ENCODE results near the gene SLC9A7. TPM values are rescaled to one million over a fixed set of nuclear protein-coding genes. Genes with fewer than 3 reads are reported as not detected.
"Not testable (repeated sequence)": the region's sequence is repeated elsewhere in the genome, so short reads cannot be mapped to it uniquely, and the experiment has no call there.

Gene SLC9A7
- total RNA-seq, 2 donors from 2014 or later: 6.5 to 7.5 TPM

DNA sequence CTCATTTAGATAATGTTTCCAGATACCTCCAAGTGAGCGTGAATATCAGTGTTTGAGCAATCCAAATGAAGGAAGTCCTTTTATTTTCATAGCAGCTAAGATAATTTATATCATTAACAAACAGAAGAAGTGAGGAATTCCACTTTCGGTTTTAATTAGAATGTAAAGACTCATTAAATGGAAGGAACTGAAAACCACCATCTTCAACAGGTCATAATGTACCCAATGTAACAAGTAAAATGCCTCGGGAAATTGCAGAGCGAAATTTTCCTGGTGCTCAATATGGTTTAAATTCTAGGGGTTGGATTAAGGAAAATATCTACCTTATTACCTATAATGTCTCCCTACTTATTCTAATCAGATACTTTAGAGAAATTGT lies 33.9 kb upstream of the SLC9A7 start:
- TF ChIP-seq, protein P1, sequence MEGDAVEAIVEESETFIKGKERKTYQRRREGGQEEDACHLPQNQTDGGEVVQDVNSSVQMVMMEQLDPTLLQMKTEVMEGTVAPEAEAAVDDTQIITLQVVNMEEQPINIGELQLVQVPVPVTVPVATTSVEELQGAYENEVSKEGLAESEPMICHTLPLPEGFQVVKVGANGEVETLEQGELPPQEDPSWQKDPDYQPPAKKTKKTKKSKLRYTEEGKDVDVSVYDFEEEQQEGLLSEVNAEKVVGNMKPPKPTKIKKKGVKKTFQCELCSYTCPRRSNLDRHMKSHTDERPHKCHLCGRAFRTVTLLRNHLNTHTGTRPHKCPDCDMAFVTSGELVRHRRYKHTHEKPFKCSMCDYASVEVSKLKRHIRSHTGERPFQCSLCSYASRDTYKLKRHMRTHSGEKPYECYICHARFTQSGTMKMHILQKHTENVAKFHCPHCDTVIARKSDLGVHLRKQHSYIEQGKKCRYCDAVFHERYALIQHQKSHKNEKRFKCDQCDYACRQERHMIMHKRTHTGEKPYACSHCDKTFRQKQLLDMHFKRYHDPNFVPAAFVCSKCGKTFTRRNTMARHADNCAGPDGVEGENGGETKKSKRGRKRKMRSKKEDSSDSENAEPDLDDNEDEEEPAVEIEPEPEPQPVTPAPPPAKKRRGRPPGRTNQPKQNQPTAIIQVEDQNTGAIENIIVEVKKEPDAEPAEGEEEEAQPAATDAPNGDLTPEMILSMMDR (IDR thresholded peaks at IDR 0.05): no peak
- no peak for DNase-seq (ENCODE audit: low spot score)
- no peak overlapping the region for H3K4me3 ChIP-seq
- no peaks in the 10 kb centered on the region for H3K4me1 ChIP-seq
- H3K9me3 ChIP-seq: no peaks in the 10 kb centered on the region
- no peaks in the 10 kb centered on the region for H3K27me3 ChIP-seq
- no peak overlapping the region for H3K27ac ChIP-seq
- no peaks in the 10 kb centered on the region for H3K36me3 ChIP-seq

DNA sequence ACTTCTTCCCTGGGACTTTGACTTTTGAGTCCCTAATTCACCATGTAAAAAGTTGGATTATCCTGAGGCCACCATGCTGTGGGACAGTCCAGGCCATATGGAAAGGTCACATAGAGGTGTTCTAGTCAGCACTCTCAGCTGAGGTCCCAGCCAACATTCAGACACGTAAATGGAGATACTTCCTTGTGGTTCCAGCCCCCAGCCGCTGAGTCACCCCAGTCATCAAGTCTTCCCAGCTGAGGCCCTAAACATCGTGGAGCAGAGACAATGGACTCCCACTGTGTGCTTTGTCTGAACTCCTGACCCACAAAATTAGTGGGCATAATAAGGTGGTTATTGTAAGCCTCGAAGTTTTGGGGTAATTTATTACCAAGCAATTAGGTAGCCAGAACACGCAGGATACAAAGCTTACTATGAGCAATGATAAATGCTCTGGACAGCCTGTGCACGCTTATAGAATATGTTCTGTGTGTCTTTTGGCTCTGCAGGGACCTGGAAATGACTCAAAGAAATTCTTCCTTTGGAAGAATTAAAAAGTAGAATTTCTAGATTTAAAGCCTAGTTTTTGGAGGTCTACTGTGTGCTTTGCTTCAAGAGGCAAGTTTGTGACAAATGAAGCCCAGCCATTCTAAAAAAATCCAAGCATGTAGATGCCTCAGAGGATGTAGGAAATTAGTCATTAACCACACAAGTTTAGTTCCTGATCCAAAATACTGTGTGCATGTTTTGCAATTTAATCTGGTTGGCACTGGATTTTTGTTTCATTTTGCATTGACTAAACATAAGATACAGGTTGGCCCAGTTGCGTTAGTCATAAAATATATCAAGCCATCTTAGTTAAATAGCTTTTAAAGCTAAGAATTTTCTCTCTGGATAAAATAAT lies 33.2 kb upstream of the SLC9A7 start:
- TF ChIP-seq, protein P1 (IDR thresholded peaks at IDR 0.05): no peak
- no peaks in the 10 kb centered on the region for H3K27me3 ChIP-seq
- H3K4me1 ChIP-seq: no peaks in the 10 kb centered on the region
- no peak overlapping the region for H3K4me3 ChIP-seq
- no peaks in the 10 kb centered on the region for H3K9me3 ChIP-seq
- H3K36me3 ChIP-seq: no peaks in the 10 kb centered on the region
- no peak for DNase-seq (ENCODE audit: low spot score)
- H3K27ac ChIP-seq: no peak overlapping the region

DNA sequence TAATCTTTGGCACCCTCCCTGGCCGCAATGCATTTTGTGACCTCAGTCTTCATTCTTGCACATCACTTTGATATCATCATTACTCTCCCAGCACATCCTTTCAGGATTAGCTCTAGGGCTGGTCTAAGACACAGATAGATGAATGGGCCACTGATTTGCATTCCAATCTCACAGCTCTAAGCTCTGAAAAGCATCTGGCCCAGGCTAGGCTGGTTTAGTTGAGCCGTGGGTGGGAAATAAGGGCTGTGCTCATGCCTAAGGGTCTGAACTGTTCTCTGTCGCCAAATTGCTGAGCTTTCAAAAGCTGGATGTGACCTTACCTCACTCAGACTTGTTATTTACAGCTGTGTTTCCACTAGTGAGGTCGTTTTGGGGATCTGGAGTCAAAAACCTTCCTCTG lies 30.0 kb upstream of the SLC9A7 start:
- no peaks in the 10 kb centered on the region for H3K36me3 ChIP-seq
- no peaks in the 10 kb centered on the region for H3K9me3 ChIP-seq
- DNase-seq (ENCODE audit: low spot score): no peak
- no peaks in the 10 kb centered on the region for H3K27me3 ChIP-seq
- H3K27ac ChIP-seq: no peak overlapping the region
- no peak overlapping the region for H3K4me3 ChIP-seq
- TF ChIP-seq, protein P1 (IDR thresholded peaks at IDR 0.05): no peak
- no peaks in the 10 kb centered on the region for H3K4me1 ChIP-seq

DNA sequence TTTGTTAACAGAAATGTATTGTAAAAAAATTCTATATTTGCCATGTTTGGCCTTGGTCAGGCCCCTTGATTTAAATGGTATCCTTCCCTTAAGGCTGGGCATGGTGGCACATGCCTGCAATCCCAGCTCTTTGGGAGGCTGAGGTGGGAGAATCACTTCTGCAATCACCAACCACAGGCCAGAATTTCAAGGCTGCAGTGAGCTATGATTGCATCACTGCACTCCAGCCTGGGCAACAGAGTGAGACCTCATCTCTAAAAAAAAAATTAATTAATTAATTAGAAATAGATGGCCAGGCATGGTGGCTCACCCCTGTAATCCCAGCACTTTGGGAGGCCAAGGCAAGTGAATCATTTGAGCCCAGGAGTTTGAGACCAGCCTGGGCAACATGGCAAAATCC lies 25.5 kb upstream of the SLC9A7 start:
- H3K4me1 ChIP-seq; H3K4me3 ChIP-seq; H3K27ac ChIP-seq; H3K36me3 ChIP-seq; DNase-seq (ENCODE audit: low spot score); H3K9me3 ChIP-seq; H3K27me3 ChIP-seq: not testable (repeated sequence)

DNA sequence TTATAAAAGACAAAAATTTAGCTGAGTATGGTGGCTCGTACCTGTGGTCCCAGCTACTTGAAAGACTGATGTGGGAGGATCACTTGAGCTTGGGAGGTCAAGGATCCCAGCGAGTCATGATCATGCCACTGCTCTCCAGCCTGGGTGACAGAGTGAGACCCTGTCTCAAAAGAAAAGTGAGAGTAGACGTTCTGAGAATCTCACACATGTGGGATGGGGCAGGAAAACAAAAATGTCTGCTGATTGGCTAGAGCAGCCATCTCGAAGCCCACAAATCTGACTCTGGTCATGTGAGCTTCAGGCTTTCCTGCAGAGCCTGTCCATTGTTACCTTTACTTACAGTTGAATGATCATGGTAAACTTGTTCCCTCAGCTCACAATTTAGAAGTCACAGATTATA lies 23.1 kb upstream of the SLC9A7 start:
- no peaks in the 10 kb centered on the region for H3K4me1 ChIP-seq
- DNase-seq (ENCODE audit: low spot score): no peak
- no peak overlapping the region for H3K4me3 ChIP-seq
- TF ChIP-seq, protein P1 (IDR thresholded peaks at IDR 0.05): no peak
- H3K27ac ChIP-seq: no peak overlapping the region
- no peaks in the 10 kb centered on the region for H3K36me3 ChIP-seq
- no peaks in the 10 kb centered on the region for H3K27me3 ChIP-seq
- H3K9me3 ChIP-seq: no peaks in the 10 kb centered on the region

DNA sequence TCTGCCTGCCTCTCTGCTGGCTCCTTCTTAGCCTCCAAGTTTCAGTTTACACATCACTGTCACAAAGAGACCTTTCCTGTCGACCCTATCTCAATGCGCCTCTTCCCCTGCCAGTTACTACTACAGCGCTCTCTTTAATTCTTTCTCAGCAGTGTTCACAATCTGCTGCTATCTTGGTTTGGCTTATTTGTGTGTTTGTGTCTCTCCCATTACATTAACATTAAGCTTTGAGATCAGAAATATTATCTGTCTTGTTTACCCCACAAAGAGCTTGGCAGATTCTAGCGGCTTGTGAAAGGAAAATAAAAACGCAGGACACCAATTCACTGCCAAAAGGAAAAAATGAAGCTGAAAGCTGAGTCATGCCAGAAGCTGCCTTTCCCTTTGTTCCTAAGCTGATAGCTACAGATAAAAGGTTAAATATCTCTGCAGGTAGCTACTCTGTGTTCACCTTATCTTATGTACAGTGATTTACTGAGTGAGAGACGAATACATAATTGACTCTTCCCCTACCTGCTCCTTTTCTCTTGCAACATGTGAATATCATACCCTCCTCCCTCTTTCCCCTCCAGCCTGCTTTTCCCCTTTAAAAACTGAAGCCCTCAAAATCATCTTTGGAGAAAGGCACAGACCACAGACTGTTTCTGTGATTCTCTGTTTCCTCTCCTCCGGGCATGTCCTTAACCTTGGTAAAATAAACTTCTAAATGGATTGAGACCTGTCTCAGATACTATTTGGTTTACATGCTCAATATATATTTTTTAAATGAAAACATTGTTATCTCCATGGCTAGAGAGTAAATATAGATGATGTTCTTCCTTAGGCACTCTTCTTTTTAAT lies 19.3 kb upstream of the SLC9A7 start:
- no peaks in the 10 kb centered on the region for H3K36me3 ChIP-seq
- no peaks in the 10 kb centered on the region for H3K4me1 ChIP-seq
- no peaks in the 10 kb centered on the region for H3K27me3 ChIP-seq
- DNase-seq (ENCODE audit: low spot score): no peak
- TF ChIP-seq, protein P1 (IDR thresholded peaks at IDR 0.05): no peak
- no peaks in the 10 kb centered on the region for H3K9me3 ChIP-seq
- no peak overlapping the region for H3K27ac ChIP-seq
- no peak overlapping the region for H3K4me3 ChIP-seq
